IMR-90 (cell line): ENCODE data around the gene SCFD1. TPM values are rescaled to one million over a fixed set of nuclear protein-coding genes. Genes with fewer than 3 reads are reported as not detected.

Experiments
- ATAC-seq: fragments of 200-7000 bp; cut with Tn5 transposase; 2 replicates; pipeline ENCODE4 v1.9.1; 2020; ENCODE audit warnings: low read depth, mild to moderate bottlenecking, moderate library complexity
- BruUV-seq: library from RNA; stranded (reverse); fragments of 400-500 nt; replicated peaks from 2 replicates; lab custom pipeline; 2021; lab: Mats Ljungman, UMichigan
- CTCF ChIA-PET: fragments of 300-600 bp; formaldehyde crosslinking; extraction: SDS; loops from one replicate; lab custom pipeline; 2021; ENCODE audit warnings: antibody characterized with exemption; lab: Yijun Ruan, JAX
- POLR2A ChIA-PET: fragments of 300-600 bp; sonication (Branson Sonifier 250); formaldehyde crosslinking; loops from one replicate; lab custom pipeline; 2022; ENCODE audit warnings: antibody characterized with exemption; ENCODE audit not compliant: unreplicated experiment; lab: Charles Lee
- DNase-seq: peaks from one replicate; pipeline ENCODE4 v3.0.0; 2013
- H2AFZ ChIP-seq: replicated peaks from 2 replicates; pipeline ENCODE3; 2013; ENCODE audit warnings: low read length, mild to moderate bottlenecking; ENCODE audit not compliant: poor library complexity
- H2AK5ac ChIP-seq: 2 replicates; pipeline ENCODE4 v1.6.1; 2013; ENCODE audit warnings: low read depth, low read length, inconsistent platforms
- H2AK9ac ChIP-seq: replicated peaks from 2 replicates; pipeline ENCODE3; 2013; ENCODE audit warnings: mild to moderate bottlenecking, low read depth, low read length, moderate library complexity; ENCODE audit not compliant: poor library complexity
- H2BK120ac ChIP-seq: 2 replicates; pipeline ENCODE4 v1.6.1; 2013; ENCODE audit warnings: low read depth, low read length, inconsistent platforms
- H2BK15ac ChIP-seq: 3 replicates; pipeline ENCODE4 v1.6.1; 2013; ENCODE audit warnings: low read depth, low read length, inconsistent platforms
- H2BK20ac ChIP-seq: 2 replicates; pipeline ENCODE4 v1.6.1; 2013; ENCODE audit warnings: low read depth, mild to moderate bottlenecking, inconsistent platforms, low read length, moderate library complexity
- H2BK5ac ChIP-seq: 2 replicates; pipeline ENCODE4 v1.6.1; 2013; ENCODE audit warnings: mild to moderate bottlenecking, low read depth, low read length, inconsistent platforms; ENCODE audit not compliant: poor library complexity, severe bottlenecking
- H3K14ac ChIP-seq: replicated peaks from 2 replicates; pipeline ENCODE4 v1.6.1; 2013; ENCODE audit warnings: low read depth, low read length, inconsistent platforms
- H3K18ac ChIP-seq: 2 replicates; pipeline ENCODE4 v1.6.1; 2013; ENCODE audit warnings: low read depth, low read length, control low read depth
- H3K23ac ChIP-seq: 2 replicates; pipeline ENCODE4 v1.6.1; 2013; ENCODE audit warnings: low read depth, low read length, inconsistent platforms
- H3K27ac ChIP-seq: 2 replicates; pipeline ENCODE4 v1.5.1; 2013; ENCODE audit warnings: mild to moderate bottlenecking, control low read depth, low read length; ENCODE audit not compliant: insufficient read depth
- H3K27me3 ChIP-seq: 2 replicates; pipeline ENCODE4 v1.6.1; 2013; ENCODE audit warnings: low read length; ENCODE audit not compliant: control insufficient read depth, insufficient read depth
- H3K36me3 ChIP-seq: 2 replicates; pipeline ENCODE4 v1.6.1; 2013; ENCODE audit warnings: low read length, mixed read lengths; ENCODE audit not compliant: control insufficient read depth, insufficient read depth
- H3K4ac ChIP-seq: 2 replicates; pipeline ENCODE4 v1.6.1; 2013; ENCODE audit warnings: low read depth, low read length, inconsistent platforms
- H3K4me1 ChIP-seq: 2 replicates; pipeline ENCODE4 v1.6.1; 2013; ENCODE audit warnings: low read length, mixed read lengths; ENCODE audit not compliant: control insufficient read depth, insufficient read depth
- H3K4me2 ChIP-seq: 2 replicates; pipeline ENCODE4 v1.6.1; 2013; ENCODE audit warnings: low read depth, mild to moderate bottlenecking, control low read depth, low read length, moderate library complexity
- H3K4me3 ChIP-seq: 2 replicates; pipeline ENCODE4 v1.5.1; 2013; ENCODE audit warnings: low read depth, mild to moderate bottlenecking, control low read depth, low read length, moderate library complexity; ENCODE audit not compliant: insufficient read depth
- H3K56ac ChIP-seq: 2 replicates; pipeline ENCODE4 v1.6.1; 2013; ENCODE audit warnings: low read length, inconsistent platforms; ENCODE audit not compliant: insufficient read depth; ENCODE audit errors: extremely low read depth
- H3K79me1 ChIP-seq, 2 experiments: 2 replicates each; pipeline ENCODE4 v1.6.1; 2013; ENCODE audit warnings: low read length in 2 of 2, inconsistent platforms in 1 of 2, low read depth in 1 of 2
- H3K9ac ChIP-seq: 2 replicates; pipeline ENCODE4 v1.6.1; 2013; ENCODE audit warnings: low read depth, low read length, control low read depth
- H3K9me1 ChIP-seq: 2 replicates; pipeline ENCODE4 v1.6.1; 2013; ENCODE audit warnings: low read length, inconsistent platforms; ENCODE audit not compliant: insufficient read depth
- H3K9me3 ChIP-seq: 2 replicates; pipeline ENCODE4 v1.6.1; 2013; ENCODE audit warnings: low read length; ENCODE audit not compliant: control insufficient read depth, insufficient read depth
- H4K20me1 ChIP-seq: 2 replicates; pipeline ENCODE4 v1.6.1; 2013; ENCODE audit warnings: low read length, inconsistent platforms; ENCODE audit not compliant: insufficient read depth
- H4K5ac ChIP-seq: 2 replicates; pipeline ENCODE4 v1.6.1; 2013; ENCODE audit warnings: mild to moderate bottlenecking, low read depth, low read length, control low read depth
- H4K8ac ChIP-seq, 2 experiments: 2 replicates each; pipeline ENCODE4 v1.6.1; 2013; ENCODE audit warnings: low read depth in 2 of 2, low read length in 2 of 2, control low read depth in 1 of 2, inconsistent platforms in 1 of 2
- H4K91ac ChIP-seq: 2 replicates; pipeline ENCODE4 v1.6.1; 2013; ENCODE audit warnings: low read depth, low read length, inconsistent platforms; ENCODE audit not compliant: insufficient read depth
- MXI1 ChIP-seq: IDR thresholded peaks from 2 replicates; pipeline ENCODE4 v1.6.1; 2012; ENCODE audit warnings: low read depth, mild to moderate bottlenecking, low read length, moderate library complexity, borderline replicate concordance
- NFE2L2 ChIP-seq: fragments of 150-350 bp; IDR thresholded peaks from 2 replicates; pipeline ENCODE4 v1.6.1; 2016; ENCODE audit warnings: low read depth, mild to moderate bottlenecking, low read length
- SMC3 ChIP-seq: fragments of 150-350 bp; IDR thresholded peaks from 2 replicates; pipeline ENCODE4 v1.6.1; 2016; ENCODE audit warnings: low read depth, mild to moderate bottlenecking, antibody characterized with exemption, low read length, moderate library complexity
- WGBS, 2 experiments: methylation state at CpG; one replicate each; pipeline versions ENCODE4 v1.1.5 to v1.1.7; 2013; ENCODE audit warnings: missing lambda C conversion rate in 2 of 2; ENCODE audit not compliant: insufficient read length in 1 of 2; ENCODE audit errors: extremely low coverage in 2 of 2; 5-methylcytosine and 5-hydroxymethylcytosine counted together
- dilution Hi-C: fragments of 300-500 bp; cut with HindIII; formaldehyde crosslinking; loops from one replicate; pipeline ENCODE4 v1.14.3; 2018; ENCODE audit warnings: low sequenced_read_pairs; ENCODE audit not compliant: unreplicated experiment
- in situ Hi-C: fragments of 300-500 bp; cut with MboI; formaldehyde crosslinking; loops from 3 replicates; pipeline ENCODE4 v1.14.3; 2019; ENCODE audit warnings: low sequenced_read_pairs, inconsistent platforms, mixed read lengths
- intact Hi-C: fragments of 100-400 bp; cut with micrococcal nuclease; formaldehyde crosslinking; loops from 2 replicates; pipeline ENCODE4 v1.10.0; 2022
- polyA plus RNA-seq, 3 experiments: library from polyadenylated mRNA; depleted of rRNA; stranded (reverse); fragments of >200 nt; gene quantifications; 2 replicates each; pipeline ENCODE4 v1.2.3, GENCODE V29; 2012; ENCODE audit warnings: low replicate concordance in 1 of 3
- total RNA-seq: library from RNA; depleted of rRNA; stranded (reverse); fragments of >200 nt; gene quantifications from 2 replicates; pipeline ENCODE4 v1.2.3, GENCODE V29; 2012

The SCFD1 gene
- total and polyA plus RNA-seq, 2 of the 4 experiments (the other 2 are of a cell fraction) = 51.4 to 74.0 TPM

DNA sequence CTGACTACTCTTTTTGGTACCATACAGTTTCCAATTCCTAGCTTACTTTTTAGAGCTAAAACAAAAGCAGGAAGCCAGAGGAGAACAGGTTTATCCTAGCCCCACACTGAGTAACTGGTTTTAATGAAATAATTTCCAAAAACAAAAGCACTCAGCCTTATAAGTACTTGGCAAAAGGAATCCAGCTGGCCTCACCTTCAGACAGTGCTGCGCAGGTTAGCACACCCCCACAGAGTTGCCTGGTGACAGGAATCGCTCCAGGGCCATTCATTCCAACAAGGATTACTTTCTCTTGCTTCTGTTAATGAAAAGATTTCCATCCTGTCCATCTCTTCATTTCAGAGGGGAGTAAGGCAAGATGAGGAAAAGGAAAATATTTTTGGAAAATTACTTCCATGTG lies 84.6 kb downstream of the SCFD1 start:
- Histone ChIP-seq H3K9ac (no peak overlapping the region), H3K9me1 (no peaks in the 10 kb centered on the region; the same call in 1 of the 2 replicates), H3K9me3 (no peaks in the 10 kb centered on the region), H3K4me1 (no peaks in the 10 kb centered on the region), H2AFZ (no peak overlapping the region), H4K5ac (no peak overlapping the region), H4K20me1 (no peaks in the 10 kb centered on the region), H3K56ac (no peak overlapping the region), H3K4me3 (no peak overlapping the region), H3K27me3 (no peaks in the 10 kb centered on the region), H2BK15ac (no peak overlapping the region), H3K79me1 (0 out of 4 replicates have a peak, but pooled peaks cover 0 to 2% of the 10 kb centered on the region in 2 experiments), H3K27ac (no peak overlapping the region), H3K18ac (no peak overlapping the region), H2BK5ac (no peak overlapping the region), H3K4ac (no peak overlapping the region), H4K8ac (no peak overlapping the region), H3K14ac (no peak overlapping the region), H2AK5ac (no peak overlapping the region), H3K36me3 (peaks cover 15% of the 10 kb centered on the region), H4K91ac (no peak overlapping the region), H2BK20ac (no peak overlapping the region), H2BK120ac (no peak overlapping the region), H2AK9ac (no peak overlapping the region), H3K4me2 (no peak overlapping the region), H3K23ac (no peak overlapping the region)
- no TSS peak for BruUV-seq
- ChIA-PET CTCF (no interaction called here), POLR2A (no interaction called here)
- in situ Hi-C loops (no loop called here), intact Hi-C loops (no loop called here), dilution Hi-C loops (no loop called here)
- no peak for TF ChIP-seq NFE2L2
- no peak for TF ChIP-seq MXI1
- no peak for TF ChIP-seq SMC3
- no peak for ATAC-seq
- WGBS, 2 experiments = 100% methylated on average over 1 of the region's 2 CpGs; no CpG with 5 or more reads in 1 of the 2 experiments
- DNase-seq = no peak
